Stimulated activated memory B cell treated with anti-CD40 and anti-IgM and Interleukin-4, amounts not matched to agents 10 μg/mL and 1 μg/mL and 100 μg/mL, for 72 hours (primary cell): ENCODE measurements around the gene PTGFRN.

Experiments used
- ATAC-seq: fragments of 150-1000 bp; cut with Tn5 transposase; 2 replicates; pipeline ENCODE4 v1.10.0; 2021
- H3K27ac Mint-ChIP-seq: one replicate; pipeline ENCODE4 v1.8.0; 2022; ENCODE audit warnings: mild to moderate bottlenecking, mixed read lengths
- H3K27me3 Mint-ChIP-seq: one replicate; pipeline ENCODE4 v1.8.0; 2022; ENCODE audit warnings: mixed read lengths
- H3K36me3 Mint-ChIP-seq: one replicate; pipeline ENCODE4 v1.8.0; 2022; ENCODE audit warnings: mixed read lengths
- H3K4me1 Mint-ChIP-seq: one replicate; pipeline ENCODE4 v1.8.0; 2022; ENCODE audit warnings: mixed read lengths
- H3K4me3 Mint-ChIP-seq: one replicate; pipeline ENCODE4 v1.8.0; 2022; ENCODE audit warnings: mild to moderate bottlenecking, moderate library complexity, mixed read lengths
- H3K9me3 Mint-ChIP-seq: one replicate; pipeline ENCODE4 v1.8.0; 2022; ENCODE audit warnings: mixed read lengths

PTGFRN gene

DNA sequence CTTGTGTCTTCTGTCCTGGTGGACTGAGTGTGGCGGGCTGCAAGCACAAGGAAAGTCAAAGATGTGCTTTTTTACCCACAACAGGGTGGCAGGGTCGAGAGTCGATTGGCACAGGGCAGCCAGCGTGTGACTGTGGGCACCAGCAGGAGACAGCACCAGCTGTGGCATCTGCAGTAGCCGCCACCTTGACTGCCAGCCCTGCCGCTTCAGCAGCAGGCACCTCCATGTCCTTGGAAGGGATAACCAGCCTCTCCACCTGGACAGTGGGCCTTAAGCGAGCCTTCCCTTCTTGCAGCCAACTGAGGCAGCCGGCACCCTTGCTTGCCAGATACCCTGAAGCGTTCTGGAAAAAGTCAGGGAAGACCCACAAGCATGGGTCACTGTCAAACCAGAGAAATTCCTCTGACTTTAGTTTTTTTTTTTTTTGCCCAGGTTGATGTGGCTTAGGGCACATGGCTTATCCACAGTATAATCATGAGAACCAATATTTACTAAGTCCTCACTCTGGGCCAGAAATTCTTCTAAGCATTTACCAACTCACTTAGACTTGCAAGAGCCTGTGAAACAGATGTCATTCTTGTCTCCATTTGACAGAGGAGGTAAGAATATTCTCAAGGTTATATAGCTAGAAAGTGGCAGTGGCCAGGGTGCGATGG lies 30.1 kb upstream of the PTGFRN start:
- no peak overlapping the region for H3K4me3 Mint-ChIP-seq
- no peak for ATAC-seq
- H3K27me3 Mint-ChIP-seq, result peaks cover 18% of the 10 kb centered on the region
- no peak overlapping the region for H3K27ac Mint-ChIP-seq
- H3K9me3 Mint-ChIP-seq, result no peaks in the 10 kb centered on the region
- H3K36me3 Mint-ChIP-seq, result no peaks in the 10 kb centered on the region
- H3K4me1 Mint-ChIP-seq, result no peaks in the 10 kb centered on the region

DNA sequence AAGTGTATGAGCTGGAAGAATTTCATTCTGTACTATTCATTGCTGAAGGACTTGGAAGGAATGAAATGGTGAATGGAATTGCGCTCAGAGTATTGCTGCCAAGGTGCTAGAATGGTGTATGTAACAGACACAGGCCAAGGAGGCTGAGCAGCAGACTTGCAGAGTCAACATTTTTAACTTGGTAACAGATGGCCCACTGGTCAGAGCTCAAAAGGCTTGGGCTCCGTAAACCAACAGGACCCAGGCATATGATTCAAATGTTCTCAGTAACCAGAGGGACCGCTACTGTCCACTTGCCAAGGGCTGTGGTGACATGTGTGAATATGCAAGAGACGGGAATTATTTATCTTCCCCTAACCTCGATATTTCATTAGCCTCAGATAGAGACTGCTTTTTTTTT lies 28.8 kb upstream of the PTGFRN start:
- Mint-ChIP-seq H3K9me3 (no peaks in the 10 kb centered on the region), H3K27ac (no peak overlapping the region), H3K4me1 (no peaks in the 10 kb centered on the region), H3K4me3 (no peak overlapping the region), H3K36me3 (no peaks in the 10 kb centered on the region), H3K27me3 (peaks cover 6% of the 10 kb centered on the region)
- ATAC-seq, result no peak

DNA sequence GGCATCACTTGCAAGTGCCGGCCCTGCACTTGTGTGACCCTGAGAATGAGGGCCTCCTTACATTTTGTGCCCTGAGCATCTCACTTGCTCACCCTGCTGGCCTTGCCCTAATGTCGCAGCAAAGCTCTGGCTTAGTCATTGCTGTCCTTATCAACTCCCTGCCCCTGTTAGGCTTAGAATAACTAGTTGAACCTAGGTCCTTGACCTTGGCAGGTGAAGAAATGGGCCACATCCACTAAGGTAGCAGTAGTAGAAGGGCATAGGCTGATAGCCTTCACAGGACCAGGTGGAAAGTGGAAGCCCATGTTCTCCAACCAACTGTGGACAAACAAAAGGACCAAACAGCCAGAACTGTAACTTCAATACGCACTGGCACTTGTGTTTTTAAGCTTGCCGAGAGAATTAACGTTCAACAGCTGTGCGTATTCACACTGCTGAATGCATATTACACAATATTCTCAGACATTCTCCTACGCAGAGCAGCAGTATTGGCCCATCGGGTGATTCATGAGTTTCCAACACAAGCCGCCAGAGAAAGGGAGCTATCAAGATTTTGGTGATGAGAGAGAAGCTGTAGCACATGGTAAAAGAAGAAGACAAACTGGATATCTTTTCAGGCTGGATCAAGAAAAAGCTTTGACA lies 27.7 kb upstream of the PTGFRN start:
- H3K9me3 Mint-ChIP-seq, result no peaks in the 10 kb centered on the region
- no peak overlapping the region for H3K27ac Mint-ChIP-seq
- H3K4me3 Mint-ChIP-seq, result no peak overlapping the region
- no peaks in the 10 kb centered on the region for H3K36me3 Mint-ChIP-seq
- ATAC-seq, result no peak
- H3K27me3 Mint-ChIP-seq, result no peaks in the 10 kb centered on the region
- no peaks in the 10 kb centered on the region for H3K4me1 Mint-ChIP-seq

DNA sequence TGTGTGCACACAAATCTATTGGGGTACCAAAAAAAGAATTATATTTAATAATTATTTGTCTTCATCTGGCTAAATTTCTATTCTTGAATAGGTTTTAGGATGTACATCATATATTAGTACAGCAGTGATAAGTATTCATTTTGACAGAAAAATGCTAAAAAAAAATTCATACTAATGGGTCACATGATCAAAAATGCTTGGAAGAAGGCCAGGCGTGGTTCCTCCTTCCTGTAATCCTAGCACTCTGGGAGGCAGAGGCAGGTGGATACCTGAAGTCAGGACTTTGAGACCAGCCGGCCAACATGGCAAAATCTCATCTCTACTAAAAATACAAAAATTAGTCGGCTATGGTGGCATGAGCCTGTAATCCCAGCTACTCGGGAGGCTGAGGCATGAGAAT lies 26.9 kb upstream of the PTGFRN start:
- H3K9me3 Mint-ChIP-seq, result no peaks in the 10 kb centered on the region
- H3K27me3 Mint-ChIP-seq, result no peaks in the 10 kb centered on the region
- H3K27ac Mint-ChIP-seq, result no peak overlapping the region
- no peaks in the 10 kb centered on the region for H3K36me3 Mint-ChIP-seq
- no peaks in the 10 kb centered on the region for H3K4me1 Mint-ChIP-seq
- no peak for ATAC-seq
- no peak overlapping the region for H3K4me3 Mint-ChIP-seq

DNA sequence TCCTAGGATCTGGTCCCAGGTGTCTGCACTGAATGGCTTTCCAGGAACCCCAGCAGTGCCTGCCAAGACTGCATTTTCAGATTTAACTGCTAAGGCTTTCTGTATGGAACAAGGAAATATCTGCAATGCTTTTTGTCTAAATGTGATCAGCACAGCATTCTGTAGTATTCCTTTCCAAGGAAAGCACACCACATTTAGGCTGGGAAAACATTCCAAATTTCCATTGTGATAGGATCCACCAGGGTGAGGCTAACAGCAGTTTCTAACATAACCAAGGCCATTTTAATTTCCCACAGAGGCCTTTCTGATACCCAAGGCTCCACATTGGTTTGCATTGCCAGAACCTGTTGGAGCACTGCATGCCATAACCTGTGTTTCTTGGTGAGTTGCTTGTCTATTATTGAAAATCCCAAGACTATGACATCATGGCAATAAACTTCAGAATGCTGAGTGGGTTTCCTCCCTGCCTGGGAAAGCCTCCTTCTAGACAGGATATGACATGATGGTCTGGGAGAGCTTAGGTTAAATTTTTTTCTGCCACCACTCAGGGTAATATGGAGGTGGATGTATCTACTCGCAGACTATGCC lies 23.3 kb upstream of the PTGFRN start:
- no peak for ATAC-seq
- H3K9me3 Mint-ChIP-seq, result no peaks in the 10 kb centered on the region
- H3K27me3 Mint-ChIP-seq, result peaks cover 10% of the 10 kb centered on the region
- H3K4me1 Mint-ChIP-seq, result no peaks in the 10 kb centered on the region
- H3K4me3 Mint-ChIP-seq, result no peak overlapping the region
- no peak overlapping the region for H3K27ac Mint-ChIP-seq
- no peaks in the 10 kb centered on the region for H3K36me3 Mint-ChIP-seq

DNA sequence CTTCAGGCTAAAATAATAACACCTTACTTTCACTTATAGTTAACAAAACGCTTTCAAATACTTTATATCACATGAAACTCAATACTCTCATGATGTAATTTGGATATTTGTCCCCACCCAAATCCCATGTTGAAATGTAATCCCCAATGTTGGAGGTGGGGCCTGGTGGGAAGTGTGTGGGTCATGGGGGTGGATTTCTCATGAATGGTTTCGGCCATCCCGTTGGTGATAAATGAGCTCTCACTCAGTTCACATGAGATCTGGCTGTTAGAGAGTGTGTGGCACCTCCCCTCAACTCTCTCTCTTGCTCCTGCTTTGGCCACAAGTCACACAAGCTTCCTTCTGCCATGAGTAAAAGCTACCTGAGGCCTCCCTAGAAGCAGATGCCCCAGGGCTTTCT lies 22.5 kb upstream of the PTGFRN start:
- ATAC-seq, result no peak
- no peaks in the 10 kb centered on the region for H3K36me3 Mint-ChIP-seq

DNA sequence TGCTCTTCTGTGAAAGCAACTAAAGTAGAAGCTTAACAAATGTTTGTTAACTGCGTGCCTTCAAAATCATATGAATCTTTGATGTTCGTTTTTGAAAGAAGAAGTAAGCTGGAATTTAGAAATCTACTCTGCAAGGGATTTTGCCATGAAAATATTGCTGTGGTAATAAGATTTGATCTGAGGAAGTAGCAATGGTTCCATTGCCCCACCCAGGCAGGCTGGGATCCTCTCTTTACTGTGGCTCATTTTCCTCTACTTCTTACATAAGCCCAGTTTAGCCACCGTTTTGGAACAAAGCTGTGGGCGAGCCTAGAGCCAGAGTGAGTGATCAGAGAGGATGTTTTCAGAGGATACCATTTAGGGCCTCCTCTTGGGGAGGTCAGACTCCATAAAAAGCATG lies 20.3 kb upstream of the PTGFRN start:
- no peak for ATAC-seq
- H3K27ac Mint-ChIP-seq, result no peak overlapping the region
- peaks cover 30% of the 10 kb centered on the region for H3K27me3 Mint-ChIP-seq
- H3K9me3 Mint-ChIP-seq, result no peaks in the 10 kb centered on the region
- no peaks in the 10 kb centered on the region for H3K4me1 Mint-ChIP-seq
- H3K4me3 Mint-ChIP-seq, result no peak overlapping the region
- no peaks in the 10 kb centered on the region for H3K36me3 Mint-ChIP-seq

More for the DNA sequence above, 22.5 kb upstream of the PTGFRN start:
- Mint-ChIP-seq H3K4me1 (no peaks in the 10 kb centered on the region), H3K27me3 (peaks cover 19% of the 10 kb centered on the region), H3K27ac (no peak overlapping the region), H3K4me3 (no peak overlapping the region), H3K9me3 (no peaks in the 10 kb centered on the region)

DNA sequence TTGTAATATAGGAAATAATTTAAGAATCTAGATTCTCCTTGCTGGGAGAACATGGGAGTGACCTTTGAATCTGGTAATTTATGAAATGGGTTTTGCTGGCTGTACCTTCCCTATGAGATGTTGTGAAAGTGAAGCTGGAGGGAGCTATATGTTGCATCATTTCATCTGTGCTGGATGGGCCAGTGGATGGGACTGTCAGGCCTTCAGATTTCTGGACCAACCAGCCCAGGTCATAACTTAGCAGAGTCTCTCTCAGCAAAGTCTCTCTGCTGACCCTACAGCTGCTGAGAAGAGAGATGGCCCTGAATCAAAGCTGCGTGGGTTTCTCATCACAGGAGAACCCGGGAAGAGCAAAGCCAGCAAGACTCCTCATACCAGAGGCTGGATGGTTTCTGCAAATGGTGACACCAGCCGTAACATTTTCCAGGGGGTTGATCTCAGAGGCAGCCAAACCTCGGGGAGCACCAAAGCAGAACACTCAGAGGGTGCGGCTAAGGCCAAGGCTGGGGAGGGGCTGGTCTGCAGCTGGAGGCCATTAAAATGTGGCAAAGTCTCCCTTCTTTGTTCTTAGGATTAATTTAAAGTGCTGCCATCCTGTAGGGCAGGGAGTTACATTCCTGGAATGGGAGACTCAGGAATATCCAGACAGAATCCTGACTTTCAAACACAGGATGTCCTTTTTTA lies 18.2 kb upstream of the PTGFRN start:
- Mint-ChIP-seq H3K4me3 (no peak overlapping the region), H3K27ac (no peak overlapping the region), H3K4me1 (no peaks in the 10 kb centered on the region), H3K36me3 (no peaks in the 10 kb centered on the region), H3K27me3 (peaks cover 37% of the 10 kb centered on the region), H3K9me3 (peaks cover 6% of the 10 kb centered on the region)
- ATAC-seq, result no peak

DNA sequence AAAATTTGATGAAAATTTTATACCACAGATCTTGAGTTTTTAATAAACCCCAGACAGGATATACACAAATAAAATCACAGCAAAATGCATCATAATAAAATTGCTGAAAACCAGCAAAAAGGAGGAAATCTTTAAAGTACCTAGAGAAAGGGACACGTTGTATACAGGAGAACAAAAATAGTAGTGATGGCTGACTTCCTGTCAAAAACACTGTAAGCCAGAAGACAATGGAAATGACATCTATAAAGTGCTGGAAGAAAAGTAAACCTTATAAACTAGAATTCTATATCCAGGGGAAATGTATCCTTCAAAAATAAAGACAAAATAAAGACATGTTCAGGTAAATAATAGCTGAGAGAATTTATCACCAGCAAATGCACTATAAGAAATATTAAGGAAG lies 14.6 kb upstream of the PTGFRN start:
- ATAC-seq, result no peak
- no peaks in the 10 kb centered on the region for H3K36me3 Mint-ChIP-seq
- H3K9me3 Mint-ChIP-seq, result peaks cover 10% of the 10 kb centered on the region
- H3K4me1 Mint-ChIP-seq, result no peaks in the 10 kb centered on the region
- no peak overlapping the region for H3K27ac Mint-ChIP-seq
- no peak overlapping the region for H3K4me3 Mint-ChIP-seq
- H3K27me3 Mint-ChIP-seq, result peaks cover 40% of the 10 kb centered on the region

DNA sequence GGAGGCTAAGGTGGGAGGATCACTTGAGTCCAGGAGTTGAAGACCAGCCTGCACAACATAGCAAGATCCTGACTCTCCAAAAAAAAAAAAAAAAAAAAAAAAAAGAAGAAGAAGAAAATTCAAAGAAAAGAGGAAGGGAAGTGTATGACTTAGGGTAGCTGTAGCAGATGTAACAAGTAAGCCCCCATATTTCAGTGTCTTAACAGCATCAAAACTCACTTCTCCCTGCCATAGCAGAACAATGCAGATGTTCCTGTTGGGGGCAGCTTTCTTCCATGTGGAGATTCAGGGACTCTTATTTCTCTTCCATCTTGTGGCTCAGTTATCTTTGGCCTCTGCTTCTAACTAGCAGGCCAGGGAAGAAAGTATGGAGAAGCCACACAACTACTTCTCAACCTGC lies 10.2 kb upstream of the PTGFRN start:
- Mint-ChIP-seq H3K4me1 (no peaks in the 10 kb centered on the region), H3K27ac (no peak overlapping the region), H3K9me3 (peaks cover 10% of the 10 kb centered on the region), H3K4me3 (no peak overlapping the region), H3K36me3 (no peaks in the 10 kb centered on the region), H3K27me3 (peaks cover 9% of the 10 kb centered on the region)
- no peak for ATAC-seq

DNA sequence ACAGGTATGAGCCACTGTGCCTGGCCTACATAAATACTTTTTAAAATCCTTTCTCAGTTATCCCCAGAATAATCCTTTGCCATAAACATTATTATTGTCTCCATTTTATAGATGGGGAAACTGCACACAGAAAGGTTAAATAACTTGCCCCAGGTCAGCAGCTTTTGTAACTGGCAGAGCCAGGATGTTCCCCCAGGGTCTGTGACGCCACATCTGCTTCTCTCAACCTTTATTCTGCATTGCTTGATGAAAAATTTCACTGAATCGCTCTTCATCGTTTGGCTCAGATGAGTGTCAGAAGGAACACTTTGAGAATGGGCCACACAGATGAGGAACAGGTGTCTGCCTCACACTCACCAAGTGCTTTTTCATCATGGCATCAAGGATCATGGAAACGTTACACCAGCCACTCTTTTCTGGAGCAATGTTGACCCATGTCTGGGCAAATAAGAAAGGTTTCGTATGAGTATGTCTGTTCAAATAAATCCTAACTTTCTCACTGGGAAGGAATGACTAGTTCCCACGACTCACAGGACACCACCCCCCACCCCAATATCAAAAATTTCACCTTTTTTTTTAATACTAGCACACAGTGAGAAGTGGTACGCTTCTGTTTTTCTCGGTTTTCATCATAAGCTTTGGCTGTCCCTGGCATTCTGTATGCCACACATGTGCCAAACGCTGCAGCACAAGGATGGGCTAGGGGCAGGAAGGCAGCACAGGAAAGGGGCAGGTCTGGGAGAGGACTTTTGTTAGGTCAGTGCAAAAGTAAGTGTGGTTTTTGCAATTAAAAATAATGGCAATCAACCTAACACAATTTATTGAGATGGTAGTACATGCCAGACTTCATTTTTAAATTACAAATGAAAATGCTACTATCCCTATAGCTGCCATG lies 9.0 kb upstream of the PTGFRN start:
- H3K9me3 Mint-ChIP-seq, result peaks cover 5% of the 10 kb centered on the region
- no peaks in the 10 kb centered on the region for H3K4me1 Mint-ChIP-seq
- no peak for ATAC-seq
- H3K36me3 Mint-ChIP-seq, result no peaks in the 10 kb centered on the region
- H3K27ac Mint-ChIP-seq, result no peak overlapping the region
- H3K4me3 Mint-ChIP-seq, result no peak overlapping the region
- H3K27me3 Mint-ChIP-seq, result peaks cover 9% of the 10 kb centered on the region

DNA sequence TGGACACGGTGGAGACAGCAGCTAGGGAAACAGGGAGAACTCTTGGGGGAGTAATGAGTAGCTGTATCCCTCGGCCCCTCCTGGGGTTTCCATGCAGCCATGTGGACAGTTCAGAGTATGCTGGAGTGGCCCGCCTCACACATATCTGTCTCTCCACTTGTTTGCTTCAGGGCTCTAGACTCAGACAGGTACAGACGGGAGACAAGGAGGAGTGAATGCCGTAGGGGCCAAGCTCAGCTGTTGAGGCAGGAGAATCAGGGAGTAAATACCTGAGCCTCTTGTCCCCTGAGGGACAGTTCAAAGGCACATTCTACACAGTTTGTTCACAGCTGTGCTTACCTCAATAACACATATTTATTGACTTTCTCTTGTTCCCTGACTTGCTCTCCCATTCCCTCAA lies 7.7 kb upstream of the PTGFRN start:
- no peaks in the 10 kb centered on the region for H3K36me3 Mint-ChIP-seq
- no peak overlapping the region for H3K4me3 Mint-ChIP-seq
- peaks cover 5% of the 10 kb centered on the region for H3K9me3 Mint-ChIP-seq

DNA sequence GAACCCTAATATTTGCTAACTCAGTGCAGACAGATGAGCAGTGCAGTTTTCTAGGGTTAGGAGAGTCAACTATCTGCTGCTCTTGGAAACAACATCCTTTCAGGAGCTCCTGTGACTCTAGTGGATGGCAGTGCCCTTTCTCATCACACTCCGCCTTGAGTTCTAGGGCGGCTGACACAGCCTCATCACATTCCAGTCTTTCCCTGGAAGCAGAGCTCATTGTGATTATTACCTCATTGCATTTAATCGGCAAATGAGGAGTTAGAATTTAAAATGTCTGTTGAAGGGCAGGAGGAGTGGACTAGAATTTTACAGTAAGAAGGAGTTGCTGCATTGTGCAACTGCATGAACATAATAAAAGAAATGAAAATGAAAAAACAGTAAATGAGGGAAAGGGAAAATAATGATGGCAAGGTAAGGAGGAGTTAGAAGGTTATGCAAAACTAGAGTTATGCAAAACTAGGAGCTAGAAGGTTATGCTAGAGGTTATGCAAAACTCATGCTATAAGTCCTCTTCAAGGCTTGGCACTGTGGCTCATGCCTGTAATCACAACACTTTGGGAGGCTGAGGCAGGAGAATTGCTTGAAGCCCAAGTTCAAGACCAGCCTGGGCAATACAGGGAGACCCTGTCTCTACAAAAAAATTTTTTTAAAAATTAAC lies 6.9 kb upstream of the PTGFRN start:
- H3K4me3 Mint-ChIP-seq, result no peak overlapping the region
- no peaks in the 10 kb centered on the region for H3K36me3 Mint-ChIP-seq
- peaks cover 13% of the 10 kb centered on the region for H3K27me3 Mint-ChIP-seq
- no peak for ATAC-seq
- H3K4me1 Mint-ChIP-seq, result no peaks in the 10 kb centered on the region
- peaks cover 5% of the 10 kb centered on the region for H3K9me3 Mint-ChIP-seq
- H3K27ac Mint-ChIP-seq, result no peak overlapping the region

More for the DNA sequence above, 7.7 kb upstream of the PTGFRN start:
- H3K27ac Mint-ChIP-seq, result no peak overlapping the region
- no peaks in the 10 kb centered on the region for H3K4me1 Mint-ChIP-seq
- H3K27me3 Mint-ChIP-seq, result peaks cover 4% of the 10 kb centered on the region
- peak; percentile 24 for ATAC-seq

DNA sequence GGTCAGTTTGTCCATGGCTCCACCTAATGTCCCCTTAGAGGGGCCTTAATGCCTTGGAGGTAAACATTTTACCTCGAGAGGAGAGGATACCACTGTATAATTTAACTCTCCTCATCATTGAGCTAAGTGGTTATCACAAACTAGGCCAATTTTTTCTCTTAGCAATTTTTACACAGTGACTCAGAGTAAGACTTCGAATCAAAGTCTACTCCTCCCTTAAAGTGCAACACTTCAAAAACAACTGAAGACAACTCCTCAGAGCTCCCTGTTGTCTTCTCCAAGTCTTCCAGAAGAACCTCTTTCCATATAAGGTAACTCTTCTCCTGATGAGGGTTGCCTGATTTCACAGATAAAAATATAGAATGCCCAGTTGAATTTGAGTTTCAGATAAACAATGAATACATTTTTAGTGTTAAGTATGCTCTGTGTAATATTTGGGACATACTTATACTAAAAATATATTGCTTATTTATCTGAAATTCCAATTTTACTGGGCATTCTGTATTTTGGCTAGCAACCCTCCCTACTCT lies 4.9 kb upstream of the PTGFRN start:
- no peaks in the 10 kb centered on the region for H3K9me3 Mint-ChIP-seq
- no peak overlapping the region for H3K4me3 Mint-ChIP-seq
- H3K36me3 Mint-ChIP-seq, result no peaks in the 10 kb centered on the region
- H3K4me1 Mint-ChIP-seq, result peaks cover 4% of the 10 kb centered on the region
- H3K27me3 Mint-ChIP-seq, result peaks cover 31% of the 10 kb centered on the region
- ATAC-seq, result no peak
- no peak overlapping the region for H3K27ac Mint-ChIP-seq
